Left cardiac atrium (tissue), 4 donors: ENCODE results near the gene TEX55. TPM values are rescaled to one million over a fixed set of nuclear protein-coding genes. Genes with fewer than 3 reads are reported as not detected.

ENCODE experiments used
- ATAC-seq, 2 donors: fragments of 200-7000 bp; cut with Tn5 transposase; one replicate each; pipeline ENCODE4 v1.9.1; 2020; ENCODE audit warnings: mild to moderate bottlenecking in 2 of 2, moderate library complexity in 2 of 2
- DNase-seq: peaks from one replicate; pipeline ENCODE4 v3.0.0-alpha.2; 2020
- intact Hi-C, 2 donors: fragments of 100-400 bp; cut with DNase I; formaldehyde crosslinking; loops; one replicate each; pipeline versions ENCODE4 v1.14.1 to v1.15.1; 2022 to 2023
- total RNA-seq, 2 donors: library from RNA; stranded (reverse); fragmentation: NEBNext Ultra II Directional; extraction: Animal tissue kit (Norgen Biotek cat#: 25700); gene quantifications; one replicate each; pipeline ENCODE4 v1.2.1, GENCODE V29; 2021
- donor health status: DM: no; HTN: yes; CAD: no.
- donor health status: DM: no; HTN: yes; CAD: no; lungs with severe emphysema.
- donor health status: DM: yes; HTN: yes; CAD: no.
- donor health status: Dilated cardiomyopathy.

The TEX55 gene
- total RNA-seq, 2 donors from 2014 or later, result not detected

GRCh38 chr3:119195911-119196310 is 49.9 kb downstream of the TEX55 start:
- intact Hi-C loops, result no loop called here
- DNase-seq, result no peak
- peak in 1 of 2 donors; percentile 89 for ATAC-seq

Other genes with a start within 250 kb of the TEX55 start
- gene IGSF11, start 111.3 kb upstream of the TEX55 start, total RNA-seq, result 1 to 10 TPM; 2.2 to 2.7 TPM
- 1 to 10 TPM; 1.1 to 4.3 TPM for gene UPK1B, start 27.4 kb downstream of the TEX55 start, total RNA-seq
- gene B4GALT4, start 94.7 kb downstream of the TEX55 start, total RNA-seq, result 10 to 100 TPM; 13.3 to 15.9 TPM
- gene ARHGAP31, start 148.2 kb downstream of the TEX55 start, total RNA-seq, result 10 to 100 TPM; 33.5 to 44.0 TPM